ENCODE measurements around the gene OR2AT4. TPM values are rescaled to one million over a fixed set of nuclear protein-coding genes. Genes with fewer than 3 reads are reported as not detected.
A peak's percentile ranks its signal among the peaks of the same experiment; 100 is the strongest.
"Not testable (repeated sequence)": the region's sequence is repeated elsewhere in the genome, so short reads cannot be mapped to it uniquely, and the experiment has no call there.

The OR2AT4 gene
- total RNA-seq, 1 experiment from 2014 or later = not detected

DNA sequence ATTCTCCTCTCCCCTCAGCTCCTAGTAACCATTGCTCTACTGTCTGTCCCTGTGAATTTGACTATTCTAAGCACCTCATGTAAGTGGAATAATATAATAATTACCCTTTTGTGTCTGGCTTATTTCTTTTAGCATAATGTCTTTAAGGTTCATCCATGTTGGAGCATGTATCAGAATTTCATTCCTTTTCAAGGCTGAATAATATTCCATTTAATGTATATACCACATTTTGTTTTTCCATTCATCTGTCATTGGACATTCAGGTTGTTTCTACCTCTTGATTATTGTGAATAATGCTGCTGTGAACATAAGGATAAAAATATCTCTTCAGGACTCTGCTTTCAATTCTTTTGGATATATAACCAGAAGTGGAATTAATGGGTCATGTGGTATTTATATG is 28.1 kb downstream of the OR2AT4 start:
- DNase-seq (ENCODE audit: low read depth) = no peak

DNA sequence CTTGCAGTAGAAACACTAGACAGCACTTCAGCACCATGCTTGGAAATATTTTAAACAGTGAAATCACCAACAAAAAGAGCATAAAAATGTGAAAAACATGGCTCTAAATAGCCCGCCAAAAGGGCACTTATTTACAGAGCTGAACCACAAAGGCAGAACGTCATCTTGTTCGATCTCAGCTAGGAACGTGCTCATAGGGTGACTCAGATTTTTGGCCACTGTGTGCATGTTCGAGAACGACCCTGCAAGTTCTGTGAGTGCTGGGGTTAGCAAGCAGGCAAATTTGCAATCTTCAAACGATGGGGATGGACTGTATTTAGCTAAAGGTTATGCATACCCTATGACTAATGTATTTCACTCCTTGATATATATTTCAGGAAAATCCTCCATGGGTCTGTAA is 30.6 kb downstream of the OR2AT4 start:
- peak; percentile 40 for DNase-seq (ENCODE audit: low read depth)

DNA sequence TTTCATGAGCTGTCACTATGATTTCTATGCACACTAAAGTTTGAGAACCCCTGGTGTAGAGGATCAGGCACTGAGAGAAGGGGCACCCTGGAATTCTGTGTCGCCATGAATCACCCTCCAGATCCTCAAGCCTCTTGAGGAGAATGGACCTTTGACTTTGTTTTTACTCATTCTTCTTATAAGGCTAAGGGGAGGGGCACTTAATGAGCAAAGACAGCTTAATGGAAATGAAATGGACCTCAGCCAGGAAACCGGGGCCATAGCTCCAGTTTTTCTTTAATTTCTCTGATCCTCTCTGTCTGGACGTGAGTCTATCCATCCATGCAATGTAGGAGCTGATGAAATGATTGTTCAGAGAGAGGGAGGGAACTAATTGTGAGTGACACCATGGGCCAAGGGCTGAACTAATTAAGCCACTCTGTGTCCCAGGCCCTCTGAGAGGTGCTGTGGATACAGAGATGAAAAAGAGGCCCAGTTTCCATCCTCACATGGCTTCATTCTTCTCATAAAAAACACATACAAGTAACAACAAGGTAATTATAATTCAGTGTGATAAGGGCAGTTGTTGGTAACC is 32.8 kb downstream of the OR2AT4 start:
- DNase-seq (ENCODE audit: low read depth) = peak; percentile 47

DNA sequence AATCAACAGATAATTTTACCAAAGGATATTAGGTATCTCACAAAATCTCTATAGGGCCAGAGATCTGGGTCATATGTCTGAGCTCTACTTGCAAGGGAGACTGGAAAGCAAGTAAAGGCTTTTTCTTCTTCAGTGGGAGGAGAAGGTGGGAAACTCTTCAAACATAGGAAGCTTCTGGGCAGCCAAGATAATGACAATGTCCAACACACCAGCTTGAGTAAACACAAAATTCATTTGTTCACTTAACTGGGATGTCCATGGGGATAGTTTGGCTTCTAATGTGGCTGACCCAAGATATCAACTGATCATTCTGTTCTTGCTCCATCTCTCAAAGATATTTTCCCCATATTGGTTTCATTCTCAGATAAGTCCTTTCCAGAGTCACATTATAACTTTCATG is 37.4 kb downstream of the OR2AT4 start:
- DNase-seq (ENCODE audit: low read depth) = no peak

DNA sequence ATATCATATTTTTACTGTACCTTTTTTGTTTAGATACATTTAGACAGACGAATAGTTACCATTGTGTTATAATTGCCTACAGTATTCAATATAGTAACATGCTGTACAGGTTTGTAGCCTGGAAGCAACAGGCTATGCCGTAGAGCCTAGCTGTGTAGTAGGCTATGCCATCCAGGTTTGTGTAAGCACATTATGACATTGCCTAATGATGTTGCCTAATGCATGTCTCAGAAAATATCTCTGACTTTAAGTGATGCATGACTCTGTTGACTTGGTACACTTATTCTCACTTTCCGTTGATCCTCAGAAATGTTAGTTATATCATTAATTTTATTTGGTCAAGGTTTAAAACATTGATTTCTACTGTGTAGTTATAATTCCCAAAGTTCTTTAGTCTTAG is 39.9 kb downstream of the OR2AT4 start:
- no peak for DNase-seq (ENCODE audit: low read depth)

DNA sequence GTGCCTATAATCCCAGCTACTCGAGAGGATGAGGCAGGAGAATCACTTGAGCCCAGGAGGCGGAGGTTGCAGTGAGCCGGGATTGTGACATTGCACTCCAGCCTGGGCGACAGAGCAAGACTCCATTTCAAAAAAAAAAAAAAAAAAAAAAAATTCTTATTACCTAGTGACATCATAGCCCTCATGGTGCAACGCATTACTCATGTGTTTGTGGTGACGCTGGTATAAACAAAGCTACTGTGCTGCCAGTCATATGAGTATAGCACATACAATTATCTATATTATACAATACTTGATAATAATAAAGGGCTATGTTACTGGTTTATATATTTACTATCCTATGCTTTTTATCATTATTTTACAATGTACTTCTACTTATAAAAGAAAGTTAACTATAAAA is 41.2 kb downstream of the OR2AT4 start:
- peak; percentile 49 for DNase-seq (ENCODE audit: low read depth)

DNA sequence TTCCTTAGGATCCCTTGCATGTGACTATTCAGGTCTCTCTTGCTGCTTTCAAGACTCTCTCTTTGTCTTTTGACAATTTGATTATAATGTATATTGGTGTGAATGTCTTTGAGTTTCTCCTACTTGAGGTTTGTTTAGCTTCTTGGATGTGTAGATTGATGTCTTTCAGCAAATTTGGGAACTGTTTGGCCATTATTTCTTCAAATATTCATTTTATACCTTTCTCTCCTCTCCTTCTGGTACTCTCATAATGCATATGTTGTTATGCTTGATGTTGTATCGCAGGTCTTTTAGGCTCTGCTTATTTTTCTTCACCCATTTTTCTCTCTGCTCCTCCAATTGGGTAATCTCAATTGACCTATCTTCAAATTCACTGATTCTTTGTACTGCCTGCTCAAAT is 44.2 kb downstream of the OR2AT4 start:
- no peak for DNase-seq (ENCODE audit: low read depth)

DNA sequence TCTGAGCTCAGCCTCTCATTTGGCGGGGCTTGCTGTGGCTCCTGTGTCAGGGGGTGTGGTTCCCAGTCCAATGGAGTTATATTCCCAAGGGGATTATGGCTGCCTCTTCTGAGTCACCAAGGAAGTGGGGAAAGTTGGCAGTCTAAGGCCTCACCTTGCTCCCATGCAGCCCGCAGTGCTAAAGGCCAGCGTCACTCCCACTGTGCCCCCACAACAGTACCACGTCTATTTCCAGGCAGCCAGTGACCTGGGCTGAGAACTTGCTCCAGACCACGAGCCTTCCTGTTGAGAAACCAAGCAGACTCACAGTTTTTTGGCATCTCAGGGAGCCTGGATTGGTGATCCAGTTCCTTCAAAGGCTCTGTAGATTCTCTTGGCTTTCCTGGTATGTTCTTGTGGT is 45.6 kb downstream of the OR2AT4 start:
- DNase-seq (ENCODE audit: low read depth) = peak; percentile 47

DNA sequence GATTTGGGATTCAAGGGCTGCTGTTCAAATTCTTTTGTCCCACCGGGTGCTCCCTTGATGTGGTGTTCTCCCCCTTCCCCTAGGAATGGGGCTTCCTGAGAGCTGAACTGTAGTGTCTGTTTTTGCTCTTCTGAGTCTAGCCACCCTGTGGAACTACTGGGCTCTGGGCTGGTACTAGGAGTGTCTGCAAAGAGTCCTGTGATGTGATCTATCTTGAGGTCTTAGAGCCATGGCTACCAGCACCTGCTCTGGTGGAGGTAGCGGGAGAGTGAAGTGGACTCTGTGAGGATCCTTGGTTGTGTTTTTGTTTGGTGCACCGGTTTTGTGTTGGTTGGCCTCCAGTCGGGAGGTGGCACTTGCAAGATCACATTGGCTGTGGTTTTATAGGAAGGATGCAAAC is 46.2 kb downstream of the OR2AT4 start:
- no peak for DNase-seq (ENCODE audit: low read depth)

DNA sequence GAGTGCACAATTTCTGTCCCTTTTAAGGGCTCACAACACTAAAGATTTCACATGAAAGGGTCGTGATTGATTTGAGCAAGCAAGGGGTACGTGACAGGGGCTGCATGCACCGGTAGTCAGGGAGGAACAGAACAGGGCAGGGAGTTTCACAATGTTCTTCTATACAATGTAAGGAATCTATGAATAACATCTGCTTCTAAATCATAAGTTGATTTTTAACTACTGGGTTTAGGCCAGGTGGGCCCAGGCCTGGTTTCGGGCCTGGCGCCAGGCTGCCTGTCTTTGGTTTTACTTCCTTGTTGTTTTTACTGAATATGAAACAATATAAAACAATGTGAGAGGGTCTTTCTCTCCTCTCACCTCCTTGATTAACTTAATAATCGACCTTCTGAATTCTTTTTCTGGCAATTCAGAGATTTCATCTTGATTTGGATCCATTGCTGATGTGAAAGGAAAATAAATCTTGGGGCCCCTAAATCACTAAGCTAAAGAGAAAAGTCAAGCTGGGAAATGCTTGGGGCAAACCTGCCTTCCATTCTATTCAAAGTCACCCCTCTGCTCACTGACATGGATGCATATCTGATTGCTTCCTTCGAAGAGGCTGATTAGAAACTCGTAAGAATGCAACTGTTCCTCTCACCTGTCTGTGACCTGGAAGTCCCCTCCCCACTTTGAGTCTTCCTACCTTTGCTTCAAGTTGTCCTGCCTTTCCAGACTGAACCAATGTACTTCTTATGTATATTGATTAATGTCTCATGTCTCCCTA is 47.0 kb downstream of the OR2AT4 start:
- not testable (repeated sequence) for DNase-seq (ENCODE audit: low read depth)

DNA sequence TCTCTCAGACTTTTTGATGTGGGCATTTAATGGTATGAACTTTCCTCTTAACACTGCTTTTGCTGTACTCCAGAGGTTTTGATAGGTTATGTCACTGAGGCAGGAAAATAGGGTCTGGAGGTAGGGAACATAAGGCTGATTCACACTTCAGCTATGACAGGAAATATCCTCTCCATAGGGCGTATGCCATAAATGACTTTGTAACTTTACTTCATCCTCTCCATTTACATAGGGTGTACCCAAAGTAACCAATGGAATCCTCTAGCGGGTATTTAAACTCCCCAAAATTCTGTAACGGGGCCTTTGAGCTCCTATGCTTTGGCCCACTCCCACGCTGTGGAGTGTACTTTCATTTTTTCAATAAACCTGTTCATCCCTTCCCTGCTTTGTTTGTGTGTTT is 49.5 kb downstream of the OR2AT4 start:
- no peak for DNase-seq (ENCODE audit: low read depth)

DNA sequence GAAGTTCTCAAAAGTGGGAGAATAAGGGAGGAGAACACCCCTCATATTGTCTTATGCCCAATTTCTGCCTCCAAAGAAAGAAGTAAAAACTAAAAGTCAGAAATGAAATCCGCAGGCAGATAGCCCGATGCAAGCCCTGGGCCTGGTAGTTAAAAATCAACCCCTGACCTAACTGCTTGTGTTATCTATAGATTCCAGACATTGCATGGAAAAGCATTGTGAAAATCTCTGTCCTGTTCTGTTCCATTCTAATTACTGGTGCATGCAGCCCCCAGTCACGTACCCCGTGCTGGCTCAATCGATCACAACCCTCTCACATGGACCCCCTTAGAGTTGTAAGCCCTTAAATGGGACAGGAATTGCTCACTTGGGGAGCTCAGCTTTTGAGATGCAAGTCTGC is 50.0 kb downstream of the OR2AT4 start:
- DNase-seq (ENCODE audit: low read depth) = not testable (repeated sequence)

DNA sequence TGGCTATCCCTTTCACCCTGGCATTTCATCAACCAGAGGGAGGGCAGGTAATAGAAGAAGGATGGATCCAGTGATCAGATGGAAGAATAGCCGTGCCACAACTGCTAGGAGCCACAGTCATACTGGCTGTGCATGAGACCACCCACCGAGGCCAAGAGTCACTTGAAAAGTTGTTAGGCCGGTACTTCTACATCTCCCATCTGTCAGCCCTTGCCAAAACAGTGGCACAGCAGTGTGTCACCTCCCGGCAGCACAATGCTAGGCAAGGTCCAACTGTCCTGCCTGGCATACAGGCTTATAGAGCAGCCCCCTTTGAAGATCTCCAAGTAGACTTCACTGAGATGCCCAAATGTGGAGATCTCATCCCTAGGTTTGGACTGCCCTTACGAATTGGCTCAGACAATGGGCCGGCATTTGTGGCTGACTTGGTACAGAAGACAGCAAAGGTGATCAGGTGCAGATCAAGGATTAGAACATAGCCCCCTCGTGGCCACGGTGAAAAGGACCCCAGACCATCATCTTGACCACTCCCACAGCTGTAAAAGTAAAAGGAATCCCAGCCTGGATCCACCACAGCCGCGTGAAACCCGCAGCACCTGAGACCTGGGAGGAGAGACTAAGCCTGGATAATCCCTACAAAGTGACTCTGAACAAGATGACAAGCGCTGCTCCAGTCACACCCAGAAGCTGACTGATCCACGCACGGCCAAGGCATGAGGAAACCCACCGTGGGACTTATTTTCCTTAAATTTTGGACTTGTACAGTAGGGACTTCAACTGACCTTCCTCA is 52.1 kb downstream of the OR2AT4 start:
- DNase-seq (ENCODE audit: low read depth) = not testable (repeated sequence)

DNA sequence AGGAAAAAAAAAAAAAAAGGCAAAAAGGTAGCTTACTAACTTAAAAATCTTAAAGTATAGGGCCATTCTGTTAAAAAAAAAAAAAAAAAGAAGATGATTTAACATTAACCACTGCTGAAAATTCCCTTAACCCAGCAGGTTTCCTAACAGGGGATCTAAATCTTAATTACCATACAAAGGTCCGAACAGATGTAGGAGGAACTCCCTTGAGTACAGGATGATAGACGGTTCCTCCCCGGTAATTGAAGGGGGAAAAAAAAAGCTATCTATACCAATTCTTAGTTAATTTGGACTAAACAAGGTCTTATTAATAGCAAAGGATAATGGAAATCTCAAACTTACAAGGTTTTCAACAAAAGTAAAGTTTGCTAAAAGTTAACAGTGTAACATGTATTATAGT is 54.9 kb downstream of the OR2AT4 start:
- DNase-seq (ENCODE audit: low read depth) = not testable (repeated sequence)

DNA sequence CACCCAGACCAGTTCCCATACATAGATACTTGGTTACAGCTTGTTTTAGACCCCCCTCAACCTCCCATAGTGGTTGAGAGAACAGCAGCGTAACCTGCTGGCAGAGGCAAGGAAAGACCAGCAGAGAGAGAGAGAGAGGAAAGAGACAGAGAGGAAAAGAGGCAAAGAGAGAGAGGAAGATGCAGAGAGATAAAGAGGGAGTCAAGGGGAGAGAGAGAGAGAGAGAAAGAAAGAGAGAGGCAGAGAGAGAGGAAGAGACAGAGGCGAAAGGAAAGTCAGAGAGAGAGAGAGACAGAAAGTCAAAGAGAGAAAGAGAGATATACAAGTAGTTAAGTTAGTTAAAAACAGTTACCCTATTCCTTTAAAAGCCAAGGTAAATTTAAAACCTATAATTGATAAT is 55.4 kb downstream of the OR2AT4 start:
- no peak for DNase-seq (ENCODE audit: low read depth)

DNA sequence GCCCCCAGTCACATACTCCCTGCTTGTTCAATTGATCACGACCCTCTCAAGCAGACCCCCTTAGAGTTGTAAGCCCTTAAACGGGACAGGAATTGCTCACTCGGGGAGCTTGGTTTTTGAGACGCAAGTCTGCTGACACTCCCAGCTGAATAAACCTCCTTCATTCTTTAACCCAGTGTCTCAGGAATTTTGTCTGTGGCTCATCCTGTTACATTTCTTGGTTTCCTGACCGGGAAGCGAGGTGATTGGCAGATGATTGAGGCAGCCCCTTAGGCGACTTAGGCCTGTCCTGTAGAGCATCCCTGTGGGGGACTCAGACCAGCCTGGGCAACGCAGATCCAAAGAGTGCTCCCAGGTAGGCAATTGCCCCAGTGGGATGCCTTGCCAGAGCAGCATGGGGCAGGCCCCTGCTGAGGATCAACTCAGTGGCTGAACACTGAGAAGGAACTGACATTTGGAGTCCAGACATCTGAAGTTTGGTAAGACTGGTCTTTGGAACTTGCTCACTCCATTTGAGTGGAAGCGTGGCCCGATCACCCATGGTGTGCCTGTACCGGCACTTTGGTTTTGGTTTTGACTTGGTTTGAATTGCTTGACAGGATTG is 56.4 kb downstream of the OR2AT4 start:
- DNase-seq (ENCODE audit: low read depth) = no peak

DNA sequence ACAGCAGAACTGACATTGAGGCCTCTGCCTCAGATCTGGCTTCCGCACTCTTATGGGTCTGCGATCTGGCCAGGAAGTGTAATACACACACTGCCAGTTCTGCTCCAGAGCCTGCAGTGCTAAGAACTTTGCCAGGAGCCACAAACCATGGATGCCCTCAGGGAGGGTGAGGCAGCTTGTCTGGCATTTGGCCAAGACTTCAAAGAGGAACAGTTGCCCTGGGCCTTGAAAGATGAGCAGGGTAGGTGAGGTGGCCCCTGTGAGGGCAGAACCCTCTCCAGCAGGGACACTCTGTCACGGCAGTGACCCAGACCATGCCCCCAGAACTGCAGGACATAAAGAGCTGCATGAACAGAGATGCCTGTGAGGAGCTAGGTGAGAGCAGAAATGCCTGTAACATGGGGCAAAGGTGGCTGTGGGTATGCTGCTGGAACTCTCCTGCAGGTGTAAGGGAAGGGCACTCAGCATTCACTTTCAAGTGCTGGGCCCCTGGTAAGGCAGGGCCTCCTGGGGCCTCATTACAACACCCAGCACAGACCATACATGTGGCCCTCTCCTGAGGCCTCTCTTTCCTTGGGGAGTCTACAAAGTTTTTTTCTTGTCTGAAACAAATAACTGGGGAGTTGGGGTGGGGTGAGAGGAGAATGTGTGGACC is 60.6 kb downstream of the OR2AT4 start:
- peak; percentile 95 for DNase-seq (ENCODE audit: low read depth)

DNA sequence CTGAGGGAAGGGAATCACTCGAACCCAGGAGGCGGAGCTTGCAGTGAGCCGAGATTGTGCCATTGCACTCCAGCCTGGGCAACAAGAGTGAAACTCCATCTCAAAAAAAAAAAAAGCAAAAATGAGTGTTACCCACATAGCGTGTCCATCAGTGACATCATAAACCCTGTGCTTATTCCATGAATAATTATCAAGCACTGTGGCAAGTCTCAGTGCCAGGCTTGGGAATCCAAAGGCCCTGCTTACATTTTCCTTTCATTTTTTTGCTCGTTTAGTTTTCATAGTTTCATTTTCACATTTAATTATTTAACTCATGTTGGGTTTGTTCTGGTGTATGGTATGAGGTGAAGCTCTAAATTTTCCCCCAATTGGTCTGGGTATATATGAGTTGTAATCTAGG is 61.4 kb downstream of the OR2AT4 start:
- peak; percentile 41 for DNase-seq (ENCODE audit: low read depth)

DNA sequence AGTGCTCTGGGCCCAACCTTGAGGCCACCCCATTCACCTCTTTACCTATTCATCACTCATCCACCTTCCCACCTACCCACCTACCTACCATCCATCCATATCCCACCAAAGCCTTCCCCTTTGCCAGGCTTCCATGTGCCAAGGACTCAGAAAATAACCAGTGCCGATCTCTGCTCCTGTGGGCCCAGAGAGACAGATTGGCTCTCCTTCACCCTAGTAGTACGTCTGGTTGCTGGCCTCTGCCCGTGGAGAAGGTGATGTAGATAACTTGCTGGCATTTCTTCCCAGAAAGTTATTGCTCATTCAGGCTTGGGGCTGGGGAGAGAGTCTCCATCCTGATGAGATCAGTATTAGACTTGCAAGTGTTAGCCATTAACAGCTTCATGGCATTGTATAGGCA is 62.8 kb downstream of the OR2AT4 start:
- DNase-seq (ENCODE audit: low read depth) = no peak

DNA sequence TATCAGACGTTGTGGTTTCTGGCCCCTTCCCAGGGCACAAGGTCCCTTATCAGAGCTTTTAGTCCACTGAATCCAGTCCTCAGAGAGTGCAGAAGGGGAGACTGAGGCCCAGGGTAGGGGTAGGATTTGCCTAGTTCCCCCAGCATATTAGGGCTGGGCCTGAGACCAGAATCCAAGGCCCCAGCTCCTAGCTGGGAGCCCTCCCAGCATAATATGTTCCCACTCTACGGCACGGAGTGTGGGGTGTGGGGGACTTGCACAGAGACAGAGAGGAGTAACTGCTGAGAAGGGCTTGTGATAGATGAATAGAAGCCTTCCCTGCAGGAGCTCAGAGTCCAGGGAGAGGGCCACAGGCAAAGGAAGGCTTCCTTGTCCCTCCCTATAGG is 64.1 kb downstream of the OR2AT4 start:
- no peak for DNase-seq (ENCODE audit: low read depth)

DNA sequence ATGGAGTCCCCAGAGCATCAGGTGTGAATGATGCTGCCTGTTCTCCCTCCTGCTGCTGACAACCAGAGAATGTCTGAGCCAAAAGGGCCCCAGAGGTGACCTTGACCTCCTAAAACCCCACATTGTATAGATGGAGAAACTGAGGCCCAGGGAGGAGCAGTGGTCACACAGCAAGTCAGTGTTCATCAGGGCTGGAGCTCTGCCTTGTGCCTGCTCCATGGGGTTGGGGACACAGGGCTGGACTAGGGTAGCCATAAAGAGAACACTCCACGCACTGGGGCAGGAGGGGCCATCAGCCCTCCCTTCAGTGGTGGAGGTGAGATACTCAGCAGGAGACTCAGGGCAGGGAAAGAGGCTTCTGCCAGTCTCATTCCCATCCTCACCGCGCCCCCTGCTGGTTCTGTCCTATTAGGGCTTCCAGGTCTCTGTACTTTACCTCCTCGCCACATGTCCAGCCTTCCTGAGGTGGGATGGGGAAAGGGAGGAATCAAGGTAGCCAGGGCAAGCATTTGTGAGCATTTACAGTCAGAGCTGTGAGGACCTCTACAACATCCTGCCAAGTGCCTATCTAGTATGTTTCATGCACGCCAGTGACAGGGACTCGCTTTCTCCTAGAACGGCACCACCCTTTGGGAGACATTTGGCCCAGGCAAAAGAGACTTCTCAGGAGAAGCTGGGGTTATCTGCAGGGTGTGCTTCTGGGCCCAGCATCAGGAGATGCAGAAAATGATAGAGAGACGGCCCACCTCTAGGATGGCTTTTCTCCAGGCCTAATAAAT is 64.7 kb downstream of the OR2AT4 start:
- DNase-seq (ENCODE audit: low read depth) = peak; percentile 68

Data from M059J (cell line).